GM21447 (cell line): ENCODE measurements around the gene ST7L.

Experiments used
- ATAC-seq: cut with Tn5 transposase; IDR thresholded peaks from one replicate; pipeline ENCODE4 v1.9.1; 2021; ENCODE audit not compliant: unreplicated experiment

ST7L gene

GRCh38 chr1:112549590-112549989 is 69.4 kb downstream of the ST7L start:
- ATAC-seq = no peak

- no peak for ATAC-seq
Observed at GRCh38 chr1:112548547-112548946, 70.4 kb downstream of the ST7L start.

GRCh38 chr1:112546076-112546475 is 72.9 kb downstream of the ST7L start:
- no peak for ATAC-seq

- ATAC-seq = no peak
Observed at GRCh38 chr1:112544751-112545150, 74.2 kb downstream of the ST7L start.

DNA sequence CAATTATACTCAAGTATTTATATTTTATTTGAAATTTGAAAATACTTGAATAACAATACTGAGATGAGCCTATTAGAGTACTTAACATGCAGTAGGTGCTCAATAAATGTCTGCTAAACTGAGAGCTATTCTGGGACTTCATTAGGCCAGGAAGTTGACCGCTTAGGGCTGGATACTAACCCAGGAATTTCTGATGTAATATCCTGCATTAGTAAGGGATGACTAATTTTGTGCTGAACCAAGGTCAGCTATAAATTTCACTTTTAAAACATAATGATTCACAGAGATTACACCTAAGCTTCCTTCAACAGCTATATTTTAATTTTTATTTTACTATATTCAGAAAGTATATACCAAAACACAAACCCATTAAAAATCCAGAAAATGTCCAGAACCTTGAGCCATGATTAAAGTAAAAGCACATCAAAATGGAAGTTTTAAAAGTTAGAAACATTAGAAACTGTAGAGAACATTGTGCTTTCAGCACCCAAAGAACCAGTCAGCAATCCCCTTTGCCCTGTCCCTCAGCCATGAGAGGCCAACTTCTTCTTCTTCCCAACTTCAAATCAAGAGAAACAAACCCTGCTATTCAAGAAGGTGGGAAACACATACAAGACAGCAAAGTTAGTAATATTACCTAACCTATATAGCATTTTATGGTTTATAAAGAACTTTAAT is 74.8 kb downstream of the ST7L start:
- ATAC-seq = no peak

DNA sequence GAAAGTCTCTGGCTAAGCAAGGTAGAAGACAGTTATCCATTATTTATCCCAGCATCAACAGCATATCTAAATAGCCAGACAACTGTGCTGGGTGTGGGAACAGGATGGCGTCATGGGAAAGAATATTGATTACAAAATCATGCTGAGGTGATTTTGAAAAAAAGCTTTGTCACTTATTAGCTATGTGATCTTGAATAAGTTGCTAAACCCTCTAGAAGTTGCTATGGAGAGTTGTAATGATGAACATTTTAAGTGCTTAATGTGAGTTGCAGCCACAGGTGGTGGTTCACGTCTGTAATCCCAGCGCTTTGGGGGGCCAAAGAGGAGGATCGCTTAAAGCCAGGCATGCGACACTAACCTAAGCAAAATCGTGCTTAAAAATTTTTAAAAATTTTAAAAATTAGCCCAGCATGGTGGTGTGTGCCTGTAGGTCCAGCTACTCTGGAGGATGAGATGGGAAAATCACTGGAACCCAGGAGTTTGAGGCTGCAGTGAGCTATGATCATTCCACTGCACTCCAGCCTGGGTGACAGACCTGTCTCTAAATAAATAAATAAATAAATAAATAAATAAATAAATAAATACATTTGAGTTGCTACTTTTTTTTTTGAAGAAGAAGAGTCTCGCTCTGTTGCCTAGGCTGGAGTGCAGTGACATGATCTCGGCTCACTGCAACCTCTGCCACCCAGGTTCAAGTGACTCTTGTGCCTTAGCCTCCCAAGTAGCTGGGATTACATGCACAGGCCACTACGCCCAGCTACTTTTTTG is 76.6 kb downstream of the ST7L start:
- ATAC-seq = no peak

DNA sequence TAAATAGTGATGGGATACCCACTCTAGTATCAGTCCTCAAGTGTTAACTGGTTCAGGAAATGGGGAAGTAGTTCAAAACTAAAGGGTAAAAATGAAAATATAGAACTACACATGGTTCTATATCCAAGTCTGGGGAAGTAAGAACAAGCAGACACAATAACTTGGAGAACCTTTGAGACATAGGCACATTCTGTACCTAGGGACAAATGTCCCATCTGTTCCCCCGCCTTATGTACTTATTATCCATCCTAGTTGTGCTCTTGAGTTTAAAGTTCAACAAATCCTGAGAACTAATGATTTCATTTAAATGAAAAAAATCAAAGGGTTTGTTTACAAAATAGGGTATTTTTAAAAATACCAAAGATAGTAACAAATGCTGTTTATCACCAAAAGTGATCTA is 77.6 kb downstream of the ST7L start:
- no peak for ATAC-seq

- no peak for ATAC-seq
Observed at GRCh38 chr1:112540226-112540794, 78.6 kb downstream of the ST7L start.

- no peak for ATAC-seq
Observed at GRCh38 chr1:112538883-112539282, 80.1 kb downstream of the ST7L start.

DNA sequence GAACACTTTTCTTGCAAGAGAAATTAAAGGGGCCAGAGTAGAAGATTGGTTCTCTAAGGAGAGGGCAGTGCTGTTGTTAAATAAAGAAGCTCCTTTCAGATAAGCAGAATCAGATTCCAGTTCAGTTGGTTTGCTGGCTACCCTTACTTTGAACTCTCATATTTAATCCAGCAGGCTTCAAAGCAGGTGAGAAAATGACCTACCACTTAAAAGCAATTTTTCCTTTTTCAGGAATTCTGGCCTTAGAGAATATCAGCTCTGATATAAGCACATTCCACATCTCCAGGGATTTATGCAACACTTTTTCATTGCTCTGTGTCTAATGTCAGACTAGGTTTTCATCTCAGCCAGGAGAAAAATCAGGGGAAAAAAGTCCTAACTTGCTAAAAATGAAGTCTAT is 81.5 kb downstream of the ST7L start:
- ATAC-seq = no peak

DNA sequence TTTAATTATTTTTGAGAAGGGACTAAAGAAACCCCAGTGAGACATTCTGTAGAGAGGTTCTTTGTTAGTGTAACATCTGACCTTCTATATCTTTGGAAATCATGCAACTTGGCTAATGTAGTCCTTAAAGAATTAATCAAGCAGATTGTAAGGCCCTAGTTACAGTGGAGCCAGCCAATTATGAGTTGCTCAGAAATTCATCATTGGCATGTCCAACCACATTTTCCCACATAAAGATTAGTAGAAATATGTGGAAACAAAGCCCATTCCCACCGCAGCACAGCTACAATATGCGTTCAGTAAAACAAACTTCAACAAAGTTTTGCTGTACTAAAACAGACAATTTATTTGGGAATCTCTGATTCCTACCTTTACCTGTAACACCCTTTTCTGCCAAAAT is 82.4 kb downstream of the ST7L start:
- no peak for ATAC-seq

DNA sequence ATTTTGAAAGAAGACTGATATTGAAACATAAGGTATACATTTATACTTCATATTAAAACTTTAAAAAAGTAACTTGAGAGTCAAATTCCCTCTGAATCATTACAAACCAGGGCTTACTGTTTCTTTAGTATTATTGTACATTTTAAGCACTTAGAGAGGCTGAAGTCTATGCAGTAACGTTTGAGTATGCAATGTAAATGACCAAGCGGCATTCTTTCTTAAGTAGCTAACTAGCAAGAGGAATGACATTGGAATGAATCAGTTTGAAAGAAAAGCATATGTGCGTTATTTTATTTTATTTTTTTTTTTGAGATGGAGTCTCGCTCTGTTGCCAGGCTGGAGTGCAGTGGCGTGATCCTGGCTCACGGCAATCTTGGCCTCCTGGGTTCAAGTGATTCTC is 85.9 kb downstream of the ST7L start:
- ATAC-seq = no peak

DNA sequence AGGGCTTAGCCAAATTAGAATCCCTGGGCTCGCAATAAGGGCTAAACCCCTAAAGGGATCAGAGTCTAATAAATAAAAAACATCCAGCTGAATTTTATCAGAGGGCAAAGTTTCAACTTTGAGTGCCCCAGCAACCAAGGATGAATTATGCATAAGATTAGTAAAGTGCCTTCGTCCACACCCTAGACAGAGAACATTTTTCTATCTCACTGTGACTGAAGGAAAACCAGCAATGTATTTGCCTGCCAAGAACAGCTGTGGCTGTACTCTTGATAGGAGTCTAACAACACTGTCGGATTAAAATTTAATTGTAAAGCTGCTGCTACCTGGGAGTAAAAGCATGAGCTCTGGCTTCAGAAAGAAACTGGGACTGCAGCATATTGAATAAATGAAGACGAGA is 86.9 kb downstream of the ST7L start:
- ATAC-seq = no peak

- no peak for ATAC-seq
Observed at GRCh38 chr1:112530832-112531231, 88.1 kb downstream of the ST7L start.

- ATAC-seq = no peak
Observed at GRCh38 chr1:112529301-112529700, 89.6 kb downstream of the ST7L start.

DNA sequence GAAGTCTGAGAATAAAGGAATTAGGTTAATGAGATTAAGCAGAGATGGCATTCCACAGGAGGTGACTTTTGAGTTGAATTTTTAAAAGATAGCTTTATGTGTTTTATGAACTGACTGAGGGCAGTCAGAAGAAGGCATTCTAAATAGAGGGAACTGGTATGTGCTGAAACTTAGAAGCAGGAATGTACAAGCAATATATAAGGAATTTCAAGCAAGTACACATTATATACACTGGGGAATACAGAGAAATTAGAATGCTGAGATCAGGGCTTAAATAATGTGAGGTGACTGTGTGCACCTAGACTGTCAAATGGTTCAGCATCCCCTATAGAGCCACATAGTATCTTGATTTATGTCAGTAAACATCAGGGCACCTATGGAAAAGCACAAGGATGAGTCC is 90.9 kb downstream of the ST7L start:
- ATAC-seq = no peak

- ATAC-seq = no peak
Observed at GRCh38 chr1:112527266-112528010, 91.5 kb downstream of the ST7L start.

GRCh38 chr1:112524986-112525385 is 94.0 kb downstream of the ST7L start:
- ATAC-seq = no peak

GRCh38 chr1:112524251-112524650 is 94.7 kb downstream of the ST7L start:
- no peak for ATAC-seq

GRCh38 chr1:112522621-112523020 is 96.3 kb downstream of the ST7L start:
- no peak for ATAC-seq

GRCh38 chr1:112520166-112520565 is 98.8 kb downstream of the ST7L start:
- ATAC-seq = no peak

DNA sequence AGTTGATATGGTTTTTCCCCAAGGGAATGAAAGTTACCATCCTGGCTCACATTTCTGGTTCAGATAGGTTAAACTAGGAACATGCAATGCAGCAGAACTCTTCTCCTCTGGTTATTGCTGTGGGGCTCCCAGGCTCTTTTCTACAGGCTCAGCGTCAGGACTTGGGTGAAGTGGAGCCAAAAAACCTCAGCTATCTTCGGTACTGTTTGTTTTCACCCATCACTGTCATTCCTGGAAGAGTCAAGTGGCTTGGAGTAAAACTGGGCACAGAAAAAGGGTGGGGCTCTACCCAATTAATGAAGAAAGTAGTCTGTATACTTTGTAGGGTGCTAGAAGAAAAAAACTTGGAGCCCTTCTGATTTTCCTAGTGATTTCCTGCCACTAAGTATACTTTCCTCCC is 100.8 kb downstream of the ST7L start:
- no peak for ATAC-seq
